ENCODE measurements around the gene SYMPK.
"Not testable (repeated sequence)": the region's sequence is repeated elsewhere in the genome, so short reads cannot be mapped to it uniquely, and the experiment has no call there.

SYMPK gene

DNA sequence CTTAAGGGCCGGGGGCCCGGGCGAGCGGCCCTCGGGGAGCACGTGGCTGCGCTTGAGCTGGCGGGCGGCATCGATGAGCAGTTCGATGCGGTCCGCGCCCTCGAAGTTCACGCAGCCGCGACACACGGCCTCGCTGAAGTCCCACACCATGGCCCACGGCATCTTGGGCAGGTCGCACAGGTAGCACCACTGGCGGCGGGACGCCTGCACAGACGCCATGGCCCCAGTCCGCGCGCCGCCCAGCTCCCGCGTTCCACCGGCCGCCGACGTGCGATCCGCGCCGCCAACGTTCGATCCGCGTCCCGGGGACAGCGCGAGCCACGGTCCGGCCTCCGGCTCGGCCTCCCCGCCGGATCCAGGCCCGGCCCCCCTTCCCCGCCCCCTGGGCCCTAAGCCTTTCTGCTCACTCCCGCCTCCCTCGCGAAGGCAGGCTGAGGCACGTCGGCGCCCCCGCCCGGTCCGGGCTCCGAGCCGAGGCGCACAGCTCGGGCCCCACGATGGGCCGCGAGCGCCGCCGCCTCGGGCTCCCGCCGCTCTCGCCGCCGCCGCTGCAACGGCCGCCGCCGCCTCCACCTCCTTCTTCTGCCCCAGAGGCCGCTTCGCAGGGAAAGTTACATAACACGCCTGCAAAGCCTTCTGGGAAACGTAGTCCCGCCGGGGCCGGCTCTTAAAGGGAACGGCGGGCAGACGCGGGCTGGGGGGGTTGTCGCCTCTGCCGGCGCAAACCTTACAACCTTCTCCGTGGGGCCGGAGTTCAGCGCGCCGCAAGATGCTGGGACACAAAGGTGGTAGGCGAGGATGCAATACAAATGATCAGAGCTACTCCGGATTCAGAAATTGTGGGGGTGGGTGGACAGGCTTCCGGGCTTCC, 22.8 kb upstream of the SYMPK start, which contains the start of gene IRF2BP1:
IRF2BP1 (minus strand) TSS at position 586 of the 871 bp plus-strand sequence; CDS start at position 219, 367 bp downstream.
- DNase-seq = peak; percentile 87 to 89

DNA sequence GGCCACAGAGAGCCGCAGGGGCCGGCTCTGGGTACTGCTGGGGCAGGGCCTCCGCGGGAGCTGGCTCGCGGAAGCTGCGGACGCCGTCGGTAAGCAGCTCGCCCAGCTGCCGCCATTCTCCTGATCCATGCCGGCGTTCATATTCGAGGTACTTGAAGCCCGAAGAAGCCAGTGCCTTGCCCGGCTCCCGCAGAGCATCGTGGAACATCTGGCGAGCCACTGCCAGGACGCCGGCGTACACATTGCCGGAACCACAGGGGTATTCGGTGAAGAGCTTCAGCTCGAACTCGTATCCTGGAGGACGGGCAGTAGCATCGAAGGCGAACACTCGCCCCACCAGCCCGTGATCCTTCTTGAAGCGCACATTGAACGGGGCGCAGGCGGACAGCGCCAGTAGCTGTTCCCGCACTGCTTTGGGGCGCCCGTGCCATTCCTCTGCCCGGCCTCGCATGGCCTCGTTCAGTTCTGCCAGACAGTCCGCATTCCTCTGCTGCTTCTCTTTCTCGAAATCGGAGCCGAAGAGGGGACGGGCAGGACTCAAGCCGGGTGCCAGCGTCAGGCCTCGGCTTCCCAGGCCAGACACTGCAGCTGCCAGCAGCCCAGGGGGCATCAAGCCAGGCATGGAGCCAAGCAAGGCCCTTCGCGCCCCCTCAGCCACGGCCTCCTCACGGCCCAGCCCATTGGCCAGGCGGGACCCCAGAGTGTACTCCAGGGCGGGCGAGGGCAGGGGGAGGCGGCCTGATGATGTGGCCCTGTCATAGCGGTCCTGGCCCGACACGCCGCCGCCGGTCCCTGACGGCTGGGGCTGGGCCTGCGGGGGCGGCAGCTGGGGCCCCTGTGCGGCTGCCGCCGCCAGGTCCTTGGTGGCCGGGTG, 22.0 kb upstream of the SYMPK start:
- peak in 1 of 2 donors; percentile 41 for DNase-seq

DNA sequence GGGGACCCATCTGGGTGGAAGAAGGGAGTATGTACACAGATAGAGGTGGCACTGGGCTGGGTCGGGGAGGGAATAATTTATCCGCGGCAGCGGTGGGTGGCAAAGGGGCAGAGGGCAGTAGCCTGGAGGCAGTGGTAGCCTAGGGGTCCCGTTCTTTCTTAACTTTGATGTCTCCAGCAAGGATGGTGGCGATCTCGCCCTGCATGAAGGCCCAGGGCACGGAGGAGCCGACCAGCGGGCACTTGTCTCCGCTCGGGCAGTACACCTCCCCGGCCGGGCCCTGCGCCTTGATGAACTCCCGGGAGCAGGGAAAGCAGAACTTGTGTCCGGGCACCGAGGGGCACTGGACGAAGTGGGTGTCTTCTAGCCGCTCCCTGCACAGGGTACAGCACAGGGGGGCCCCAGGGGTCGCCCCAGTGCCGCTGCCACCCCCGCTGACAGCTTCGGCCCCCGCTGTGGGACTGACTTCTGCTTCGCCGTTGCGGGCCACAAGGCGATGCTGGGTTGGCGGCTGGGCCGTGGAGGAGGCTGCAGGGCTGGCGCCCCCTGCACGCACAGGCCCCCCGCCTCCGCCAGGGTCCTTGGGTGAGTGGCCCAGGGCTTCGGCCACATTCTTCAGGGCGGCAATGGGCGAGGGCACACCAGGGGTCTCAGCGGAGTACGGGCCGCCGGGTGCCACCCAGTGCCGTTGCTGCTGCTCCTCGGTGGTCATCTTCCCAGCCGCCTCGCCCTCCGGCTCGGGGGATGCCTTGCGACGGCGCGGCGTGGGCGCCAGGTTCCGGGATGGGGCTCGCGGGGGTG, 21.1 kb upstream of the SYMPK start:
- no peak for DNase-seq

DNA sequence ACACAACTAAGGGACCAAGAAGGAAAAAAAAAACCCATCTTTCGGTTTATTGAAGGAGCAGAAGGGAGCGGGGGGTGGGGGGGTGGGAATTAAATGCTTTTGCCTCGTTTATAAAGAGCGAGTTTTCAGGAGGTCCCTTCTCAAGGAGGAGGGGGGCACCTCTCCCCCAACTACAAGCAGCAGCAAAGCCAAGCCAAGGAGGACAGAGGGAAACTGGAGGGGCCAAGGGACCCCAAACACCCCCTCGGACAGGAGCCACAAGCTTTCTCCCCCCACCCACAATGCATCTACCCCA, 20.6 kb upstream of the SYMPK start:
- DNase-seq = no peak

GRCh38 chr19:45882652-45883585, 20.0 kb upstream of the SYMPK start:
- peak; percentile 89 to 90 for DNase-seq

- DNase-seq = no peak
Measured at GRCh38 chr19:45881909-45882528, 19.1 kb upstream of the SYMPK start.

DNA sequence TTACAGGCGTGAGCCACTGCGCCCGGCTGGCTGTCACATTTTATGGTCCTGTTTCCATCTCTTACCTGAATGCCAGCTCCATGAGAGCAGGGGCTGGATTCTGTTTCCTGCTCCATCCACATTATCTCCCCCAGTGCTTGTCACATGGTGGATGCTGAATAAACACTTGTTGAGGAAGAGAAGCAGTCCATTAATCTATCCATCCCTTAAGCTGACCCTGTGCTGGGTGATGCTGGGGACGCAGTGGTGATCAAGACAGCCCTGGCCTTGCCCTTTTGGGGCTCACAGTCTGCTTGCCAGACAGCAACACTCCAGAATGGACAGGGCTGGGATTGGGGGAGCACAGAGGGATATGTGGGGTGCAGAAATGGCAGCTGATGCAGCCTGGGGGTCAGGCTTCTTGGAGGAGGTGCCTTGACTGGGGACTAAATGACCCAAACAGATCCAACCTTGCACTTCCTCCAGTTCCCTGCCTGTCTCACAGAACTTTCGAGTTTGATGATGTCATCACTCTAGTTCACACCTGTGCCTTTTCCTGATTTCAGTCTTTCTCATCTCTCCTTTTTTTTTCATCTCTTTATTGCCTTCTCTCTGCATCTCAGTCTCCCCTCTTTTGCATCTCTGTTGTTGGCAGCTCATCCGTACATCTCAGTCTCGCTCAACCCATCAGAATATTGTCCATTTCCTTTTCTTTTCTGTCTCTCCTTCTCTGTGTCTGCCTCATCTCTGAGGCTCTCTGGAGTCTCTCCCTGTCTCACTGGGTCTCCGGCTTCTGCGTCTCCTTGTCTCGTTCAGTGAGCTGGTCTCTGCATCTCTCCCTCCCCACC, 18.3 kb upstream of the SYMPK start:
- no peak for DNase-seq

DNA sequence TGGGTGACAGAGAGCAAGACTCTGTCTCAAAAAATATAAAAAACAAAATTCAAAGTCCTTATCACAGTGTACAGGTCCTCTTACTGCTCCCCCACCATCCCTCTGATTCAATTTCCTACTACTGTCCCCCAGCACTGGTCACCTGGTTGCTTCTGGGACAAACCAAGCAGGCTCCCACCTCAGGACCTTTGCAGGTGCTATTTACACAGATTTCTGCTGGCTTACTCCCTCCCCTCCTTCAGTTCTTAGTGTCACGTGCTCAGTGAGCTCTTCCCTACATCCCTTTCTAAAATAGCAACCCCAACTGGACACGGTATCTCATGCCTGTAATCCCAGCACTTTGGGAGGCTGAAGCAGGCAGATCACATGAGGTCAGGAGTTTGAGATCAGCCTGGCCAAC, 17.0 kb upstream of the SYMPK start:
- no peak for DNase-seq

- no peak for DNase-seq
Measured at GRCh38 chr19:45879055-45879454, 16.1 kb upstream of the SYMPK start.

- no peak for DNase-seq
Measured at GRCh38 chr19:45878043-45878794, 15.3 kb upstream of the SYMPK start.

- DNase-seq = peak; percentile 38 to 54
Measured at GRCh38 chr19:45876411-45877197, 13.7 kb upstream of the SYMPK start.

GRCh38 chr19:45876161-45876410, 13.1 kb upstream of the SYMPK start:
- no peak for DNase-seq

DNA sequence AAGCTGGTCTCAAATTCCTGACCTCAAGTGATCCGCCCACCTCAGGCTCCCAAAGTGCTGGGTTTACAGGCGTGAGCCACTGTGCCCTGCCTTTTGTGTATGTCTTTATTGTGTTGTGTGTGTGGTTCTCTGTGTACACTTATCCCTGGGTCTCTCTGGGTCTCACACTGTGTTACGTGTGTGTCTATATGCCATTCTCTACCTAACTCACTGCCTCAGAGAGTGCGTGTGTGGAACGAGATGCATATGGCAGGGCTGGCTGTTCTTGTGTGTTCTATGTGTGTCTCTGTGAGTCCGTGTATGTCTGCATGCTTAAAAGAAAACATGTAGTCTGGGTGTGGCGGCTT, 11.6 kb upstream of the SYMPK start:
- DNase-seq = no peak

GRCh38 chr19:45873219-45873772, 10.3 kb upstream of the SYMPK start:
- no peak for DNase-seq

DNA sequence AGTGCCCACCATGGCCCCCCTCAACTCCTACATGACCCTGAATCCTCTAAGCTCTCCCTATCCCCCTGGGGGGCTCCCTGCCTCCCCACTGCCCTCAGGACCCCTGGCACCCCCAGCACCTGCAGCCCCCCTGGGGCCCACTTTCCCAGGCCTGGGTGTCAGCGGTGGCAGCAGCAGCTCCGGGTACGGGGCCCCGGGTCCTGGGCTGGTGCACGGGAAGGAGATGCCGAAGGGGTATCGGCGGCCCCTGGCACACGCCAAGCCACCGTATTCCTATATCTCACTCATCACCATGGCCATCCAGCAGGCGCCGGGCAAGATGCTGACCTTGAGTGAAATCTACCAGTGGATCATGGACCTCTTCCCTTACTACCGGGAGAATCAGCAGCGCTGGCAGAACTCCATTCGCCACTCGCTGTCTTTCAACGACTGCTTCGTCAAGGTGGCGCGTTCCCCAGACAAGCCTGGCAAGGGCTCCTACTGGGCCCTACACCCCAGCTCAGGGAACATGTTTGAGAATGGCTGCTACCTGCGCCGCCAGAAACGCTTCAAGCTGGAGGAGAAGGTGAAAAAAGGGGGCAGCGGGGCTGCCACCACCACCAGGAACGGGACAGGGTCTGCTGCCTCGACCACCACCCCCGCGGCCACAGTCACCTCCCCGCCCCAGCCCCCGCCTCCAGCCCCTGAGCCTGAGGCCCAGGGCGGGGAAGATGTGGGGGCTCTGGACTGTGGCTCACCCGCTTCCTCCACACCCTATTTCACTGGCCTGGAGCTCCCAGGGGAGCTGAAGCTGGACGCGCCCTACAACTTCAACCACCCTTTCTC, 9.4 kb upstream of the SYMPK start:
- no peak for DNase-seq

GRCh38 chr19:45870798-45871197, 7.9 kb upstream of the SYMPK start:
- no peak for DNase-seq

DNA sequence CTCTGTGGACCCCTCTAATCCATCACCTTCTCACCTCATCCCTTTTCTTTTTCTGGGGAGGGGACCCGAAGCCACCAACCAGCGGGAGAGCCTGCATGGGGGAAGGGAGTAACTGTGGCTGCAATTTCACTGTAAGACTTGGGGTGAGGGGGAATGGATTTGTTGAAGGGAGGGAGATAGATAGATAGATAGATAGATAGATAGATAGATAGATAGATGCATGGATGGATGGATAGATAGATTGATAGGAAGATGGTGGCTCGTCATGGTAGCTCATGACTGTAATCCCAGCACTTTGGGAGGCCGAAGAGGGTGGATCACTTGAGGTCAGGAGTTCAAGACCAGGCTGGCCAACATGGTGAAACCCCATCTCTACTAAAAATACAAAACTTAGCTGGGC, 4.3 kb upstream of the SYMPK start:
- not testable (repeated sequence) for DNase-seq

Data from stimulated activated CD4-positive, alpha-beta T cell treated with anti-CD3 and anti-CD28 coated beads, Interleukin-2, amount 100 ng/mL, for 24 hours (primary cell).